ENCODE measurements around the gene C4orf46.

DNA sequence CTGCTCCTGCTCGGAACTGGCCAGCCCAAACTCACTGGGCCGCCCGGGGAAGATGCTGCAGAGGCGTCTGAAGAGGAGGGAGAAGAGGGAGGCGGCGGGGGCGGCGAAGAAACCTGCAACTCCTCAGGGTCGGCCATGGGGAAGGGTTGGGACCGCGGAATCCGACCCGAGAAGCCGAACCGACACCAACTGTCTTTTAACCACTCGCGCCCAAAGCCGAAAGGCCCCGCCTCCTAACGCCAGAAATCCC lies at the start of gene C4orf46:
- TF ChIP-seq, protein P1, sequence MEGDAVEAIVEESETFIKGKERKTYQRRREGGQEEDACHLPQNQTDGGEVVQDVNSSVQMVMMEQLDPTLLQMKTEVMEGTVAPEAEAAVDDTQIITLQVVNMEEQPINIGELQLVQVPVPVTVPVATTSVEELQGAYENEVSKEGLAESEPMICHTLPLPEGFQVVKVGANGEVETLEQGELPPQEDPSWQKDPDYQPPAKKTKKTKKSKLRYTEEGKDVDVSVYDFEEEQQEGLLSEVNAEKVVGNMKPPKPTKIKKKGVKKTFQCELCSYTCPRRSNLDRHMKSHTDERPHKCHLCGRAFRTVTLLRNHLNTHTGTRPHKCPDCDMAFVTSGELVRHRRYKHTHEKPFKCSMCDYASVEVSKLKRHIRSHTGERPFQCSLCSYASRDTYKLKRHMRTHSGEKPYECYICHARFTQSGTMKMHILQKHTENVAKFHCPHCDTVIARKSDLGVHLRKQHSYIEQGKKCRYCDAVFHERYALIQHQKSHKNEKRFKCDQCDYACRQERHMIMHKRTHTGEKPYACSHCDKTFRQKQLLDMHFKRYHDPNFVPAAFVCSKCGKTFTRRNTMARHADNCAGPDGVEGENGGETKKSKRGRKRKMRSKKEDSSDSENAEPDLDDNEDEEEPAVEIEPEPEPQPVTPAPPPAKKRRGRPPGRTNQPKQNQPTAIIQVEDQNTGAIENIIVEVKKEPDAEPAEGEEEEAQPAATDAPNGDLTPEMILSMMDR (IDR thresholded peaks at IDR 0.05) = no peak
- TF ChIP-seq POLR2AphosphoS5 (IDR thresholded peaks at IDR 0.05; ENCODE audit: low read depth, low read length) (no peak), SIN3A (IDR thresholded peaks at IDR 0.05; ENCODE audit: borderline replicate concordance, insufficient read depth, low read depth, low read length) (peak; percentile 84; the same call in 1 of the 2 replicates)

All from Panc1 (cell line).